WERI-Rb-1 (cell line): ENCODE results near the gene IL19.

Experiments used
- DNase-seq: peaks from one replicate; pipeline ENCODE4 v3.0.0-alpha.2; 2020
- H3K27ac ChIP-seq: fragments of 250-450 bp; sonication (Bioruptor Pico); 2 replicates; pipeline ENCODE4 v1.5.1; 2020; ENCODE audit warnings: mild to moderate bottlenecking, moderate library complexity
- H3K27me3 ChIP-seq: fragments of 250-450 bp; sonication (Bioruptor Pico); 2 replicates; pipeline ENCODE4 v1.5.1; 2021; ENCODE audit warnings: mild to moderate bottlenecking, low read depth, moderate library complexity; ENCODE audit not compliant: insufficient read depth, severe bottlenecking
- H3K36me3 ChIP-seq: fragments of 250-450 bp; sonication (Bioruptor Pico); 2 replicates; pipeline ENCODE4 v1.5.1; 2020; ENCODE audit warnings: mild to moderate bottlenecking, moderate library complexity
- H3K4me3 ChIP-seq: 2 replicates; pipeline ENCODE4 v1.5.1; 2011; ENCODE audit warnings: low read depth, mild to moderate bottlenecking, control low read depth, low read length
- H3K9me3 ChIP-seq: fragments of 250-450 bp; sonication (Bioruptor Pico); 2 replicates; pipeline ENCODE4 v1.5.1; 2021; ENCODE audit warnings: mild to moderate bottlenecking, moderate library complexity; ENCODE audit not compliant: severe bottlenecking
- TF ChIP-seq, protein P1 (sequence below): IDR thresholded peaks from 2 replicates; pipeline ENCODE4 v1.5.1; 2011; ENCODE audit warnings: low read depth, mild to moderate bottlenecking, control low read depth, inconsistent platforms, low read length

Gene IL19

DNA sequence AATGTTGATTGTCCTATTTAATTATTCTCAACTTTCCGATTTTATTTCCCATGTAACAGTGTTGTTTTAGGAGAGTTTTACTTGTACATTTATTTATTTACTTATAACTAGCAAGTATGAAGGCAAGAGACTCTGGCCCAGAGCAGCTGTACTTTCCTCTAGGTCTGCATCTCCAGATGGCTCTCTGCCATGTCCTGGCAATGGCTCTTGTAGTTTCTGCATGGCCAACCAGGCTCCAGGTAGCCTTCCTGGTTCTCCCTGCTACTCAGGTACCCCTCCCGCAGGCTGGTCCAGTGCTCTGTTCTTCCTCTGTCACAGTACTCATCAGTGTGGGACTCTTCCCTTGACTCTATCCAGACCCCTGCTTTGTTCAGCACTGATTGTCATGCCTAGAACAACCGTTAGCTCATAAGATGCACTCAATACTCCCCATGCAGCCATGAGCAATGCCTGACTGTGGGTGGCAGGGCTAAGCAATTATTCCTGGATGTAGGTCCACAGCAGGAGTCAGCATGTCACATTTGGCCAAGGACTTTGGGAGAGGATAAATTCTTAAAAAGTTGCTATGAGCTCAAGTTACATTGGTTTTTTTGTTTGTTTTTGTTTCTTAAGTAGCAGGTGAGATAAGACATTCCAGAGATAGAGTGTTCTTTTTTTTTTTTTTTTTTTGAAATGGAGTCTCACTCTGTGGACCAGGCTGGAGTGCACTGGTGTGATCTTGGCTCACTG is 84.0 kb downstream of the IL19 start:
- Histone ChIP-seq H3K36me3 (no peaks in the 10 kb centered on the region), H3K9me3 (peaks cover 22% of the 10 kb centered on the region), H3K27ac (no peak overlapping the region), H3K4me3 (no peak overlapping the region), H3K27me3 (peaks cover 91% of the 10 kb centered on the region)
- DNase-seq = no peak
- TF ChIP-seq, protein P1, sequence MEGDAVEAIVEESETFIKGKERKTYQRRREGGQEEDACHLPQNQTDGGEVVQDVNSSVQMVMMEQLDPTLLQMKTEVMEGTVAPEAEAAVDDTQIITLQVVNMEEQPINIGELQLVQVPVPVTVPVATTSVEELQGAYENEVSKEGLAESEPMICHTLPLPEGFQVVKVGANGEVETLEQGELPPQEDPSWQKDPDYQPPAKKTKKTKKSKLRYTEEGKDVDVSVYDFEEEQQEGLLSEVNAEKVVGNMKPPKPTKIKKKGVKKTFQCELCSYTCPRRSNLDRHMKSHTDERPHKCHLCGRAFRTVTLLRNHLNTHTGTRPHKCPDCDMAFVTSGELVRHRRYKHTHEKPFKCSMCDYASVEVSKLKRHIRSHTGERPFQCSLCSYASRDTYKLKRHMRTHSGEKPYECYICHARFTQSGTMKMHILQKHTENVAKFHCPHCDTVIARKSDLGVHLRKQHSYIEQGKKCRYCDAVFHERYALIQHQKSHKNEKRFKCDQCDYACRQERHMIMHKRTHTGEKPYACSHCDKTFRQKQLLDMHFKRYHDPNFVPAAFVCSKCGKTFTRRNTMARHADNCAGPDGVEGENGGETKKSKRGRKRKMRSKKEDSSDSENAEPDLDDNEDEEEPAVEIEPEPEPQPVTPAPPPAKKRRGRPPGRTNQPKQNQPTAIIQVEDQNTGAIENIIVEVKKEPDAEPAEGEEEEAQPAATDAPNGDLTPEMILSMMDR = no peak

DNA sequence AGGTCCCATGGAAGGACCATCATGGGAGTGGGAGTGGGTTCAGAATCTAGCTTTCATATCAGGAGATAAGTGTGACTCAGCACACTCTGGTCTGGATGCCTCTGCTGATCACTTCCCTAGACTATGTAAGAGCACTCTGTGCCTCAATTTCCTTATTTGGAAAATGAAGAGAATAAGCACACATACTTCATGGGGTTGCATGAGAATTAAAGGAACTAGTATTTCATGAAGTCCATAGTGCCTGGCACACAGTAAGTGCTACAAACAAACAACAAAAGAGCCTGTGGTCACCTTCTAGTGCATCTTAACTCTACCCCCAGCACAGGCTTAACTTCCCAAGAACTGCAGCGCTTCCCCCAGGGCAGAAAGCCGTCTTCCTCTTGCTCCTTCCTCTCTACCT is 85.3 kb downstream of the IL19 start:
- H3K27ac ChIP-seq = no peak overlapping the region
- peaks cover 89% of the 10 kb centered on the region for H3K27me3 ChIP-seq
- H3K9me3 ChIP-seq = peaks cover 22% of the 10 kb centered on the region
- no peak overlapping the region for H3K4me3 ChIP-seq
- DNase-seq = no peak
- TF ChIP-seq, protein P1 = no peak
- no peaks in the 10 kb centered on the region for H3K36me3 ChIP-seq

DNA sequence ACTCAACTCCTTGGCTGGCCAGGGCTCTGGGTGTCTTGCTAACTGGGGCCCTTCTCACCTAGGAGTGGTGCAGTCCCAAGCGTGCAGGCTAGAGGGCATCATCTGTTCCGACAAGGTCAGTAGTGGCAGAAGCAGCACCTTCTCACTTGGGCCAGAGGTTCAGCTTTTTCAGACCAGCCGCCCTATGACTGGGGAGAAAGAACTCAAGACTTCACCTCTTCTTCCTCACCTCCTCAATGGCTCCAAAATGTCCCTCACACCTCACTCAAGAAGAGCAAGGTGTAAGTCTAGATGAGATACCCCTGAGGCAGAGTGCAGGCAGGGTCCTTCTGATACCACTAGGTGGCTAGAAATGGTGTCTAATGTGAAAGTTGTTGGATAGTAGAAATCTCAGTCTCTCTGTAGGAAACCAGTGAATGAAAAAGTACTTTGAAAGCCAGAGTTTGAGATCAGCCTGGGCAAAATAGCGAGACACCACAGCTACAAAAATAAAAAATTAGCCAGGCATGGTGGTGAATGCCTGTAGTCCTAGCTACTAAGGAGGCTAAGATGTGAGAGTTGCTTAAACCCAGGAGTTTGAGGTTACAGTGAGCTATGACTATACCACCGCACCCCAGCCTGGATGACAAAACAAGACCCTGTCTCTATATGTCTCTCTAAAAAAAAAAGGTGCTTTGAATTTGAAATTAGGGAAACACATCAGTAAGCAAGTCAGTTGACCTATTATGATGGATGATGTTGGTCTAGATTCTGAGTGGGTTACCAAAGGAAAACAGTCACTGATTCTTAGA is 86.3 kb downstream of the IL19 start:
- TF ChIP-seq, protein P1 = peak; percentile 40; the same call in 1 of the 2 replicates
- H3K9me3 ChIP-seq = peaks cover 19% of the 10 kb centered on the region
- no peaks in the 10 kb centered on the region for H3K36me3 ChIP-seq
- DNase-seq = peak; percentile 40
- H3K27ac ChIP-seq = no peak overlapping the region
- H3K4me3 ChIP-seq = no peak overlapping the region
- H3K27me3 ChIP-seq = peaks cover 89% of the 10 kb centered on the region

DNA sequence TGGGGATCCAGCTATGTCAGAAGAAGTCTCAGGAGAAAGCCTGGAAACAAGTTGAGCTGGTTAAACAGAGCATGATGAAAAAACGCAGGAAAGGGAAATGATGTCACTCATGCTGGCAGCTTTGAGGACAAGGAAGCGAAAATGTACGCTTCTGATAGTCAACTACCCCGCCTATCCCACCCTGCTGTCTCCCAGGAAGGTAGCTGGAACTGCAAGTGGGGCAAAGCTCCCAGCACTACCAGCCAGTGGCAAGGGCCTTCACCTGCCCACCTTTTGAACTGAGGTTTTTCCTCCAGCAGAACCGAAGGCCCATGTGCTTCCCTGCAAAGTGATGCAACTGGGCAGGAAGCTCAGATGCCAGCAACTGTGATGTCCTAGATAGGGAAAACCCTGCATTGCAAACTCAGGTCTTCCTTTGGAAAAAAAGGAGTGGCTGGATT is 88.5 kb downstream of the IL19 start:
- DNase-seq = no peak
- Histone ChIP-seq H3K27me3 (peaks cover 95% of the 10 kb centered on the region), H3K4me3 (no peak overlapping the region), H3K36me3 (no peaks in the 10 kb centered on the region), H3K27ac (no peak overlapping the region), H3K9me3 (no peaks in the 10 kb centered on the region)
- TF ChIP-seq, protein P1 = no peak

DNA sequence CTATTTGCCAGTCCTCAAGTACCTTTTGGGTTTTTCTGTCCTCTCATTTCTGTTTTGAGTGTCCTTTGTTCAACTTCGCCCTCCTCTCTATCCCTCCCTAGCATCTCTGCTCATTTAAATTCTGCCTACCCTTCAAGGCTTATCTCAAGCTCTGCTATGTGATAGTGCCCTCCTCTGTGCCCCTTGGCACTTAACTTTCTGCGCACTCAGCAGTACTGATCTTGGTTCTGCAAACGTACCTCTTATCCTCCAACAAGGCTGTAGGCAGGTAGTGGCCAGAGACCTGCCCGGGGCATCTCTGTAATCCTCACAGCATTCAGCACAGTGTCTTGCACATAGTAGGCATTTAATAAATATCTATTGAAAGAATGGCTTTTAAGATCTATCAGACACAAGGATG is 89.6 kb downstream of the IL19 start:
- DNase-seq = no peak
- H3K9me3 ChIP-seq = no peaks in the 10 kb centered on the region
- TF ChIP-seq, protein P1 = no peak
- no peak overlapping the region for H3K27ac ChIP-seq
- no peak overlapping the region for H3K4me3 ChIP-seq
- no peaks in the 10 kb centered on the region for H3K36me3 ChIP-seq
- peaks cover 96% of the 10 kb centered on the region for H3K27me3 ChIP-seq
